HG03439 (cell line): ENCODE measurements around the gene METTL16.

Source experiments
- ATAC-seq: cut with Tn5 transposase; IDR thresholded peaks from one replicate; pipeline ENCODE4 v1.9.1; 2021; ENCODE audit warnings: mild to moderate bottlenecking, moderate library complexity; ENCODE audit not compliant: unreplicated experiment

METTL16 gene

GRCh38 chr17:2416010-2416734, 95.5 kb downstream of the METTL16 start:
- ATAC-seq: no peak

GRCh38 chr17:2415081-2415480, 96.6 kb downstream of the METTL16 start:
- no peak for ATAC-seq

GRCh38 chr17:2414446-2415064, 97.1 kb downstream of the METTL16 start:
- ATAC-seq: no peak

- ATAC-seq: no peak
These were observed 99.1 kb downstream of the METTL16 start for GRCh38 chr17:2412561-2413021.

GRCh38 chr17:2410951-2411350, 100.7 kb downstream of the METTL16 start:
- no peak for ATAC-seq

- no peak for ATAC-seq
These were observed 104.5 kb downstream of the METTL16 start for GRCh38 chr17:2406903-2407790.

- ATAC-seq: no peak
These were observed 105.3 kb downstream of the METTL16 start for GRCh38 chr17:2406271-2406902.

- no peak for ATAC-seq
These were observed 106.3 kb downstream of the METTL16 start for GRCh38 chr17:2405247-2405926.

GRCh38 chr17:2403044-2403443, 108.6 kb downstream of the METTL16 start:
- no peak for ATAC-seq

GRCh38 chr17:2402544-2402943, 109.1 kb downstream of the METTL16 start:
- ATAC-seq: no peak

GRCh38 chr17:2401426-2402221, 110.1 kb downstream of the METTL16 start:
- peak; percentile 54 for ATAC-seq

GRCh38 chr17:2400877-2401425, 110.7 kb downstream of the METTL16 start, which contains the start of gene MNT:
MNT (minus strand) TSS chr17:2401060; CDS start chr17:2400712, 348 bp downstream.
- ATAC-seq: peak; percentile 34

GRCh38 chr17:2400474-2400866, 111.2 kb downstream of the METTL16 start:
- ATAC-seq: no peak

- ATAC-seq: peak; percentile 37
These were observed 111.9 kb downstream of the METTL16 start for GRCh38 chr17:2399572-2400473.

GRCh38 chr17:2398655-2399571, 112.8 kb downstream of the METTL16 start:
- ATAC-seq: no peak

- ATAC-seq: no peak
These were observed 113.5 kb downstream of the METTL16 start for GRCh38 chr17:2398182-2398581.
